Endodermal cell (in vitro differentiated cells): ENCODE data around the gene CCDC70. TPM values are rescaled to one million over a fixed set of nuclear protein-coding genes. Genes with fewer than 3 reads are reported as not detected.

ENCODE experiments used
- DNase-seq: peaks from one replicate; pipeline ENCODE4 v3.0.0-alpha.2; 2017
- H3K27ac ChIP-seq: 2 replicates; pipeline ENCODE4 v1.5.1; 2013; ENCODE audit warnings: mild to moderate bottlenecking, low read depth, low read length, moderate library complexity
- H3K27me3 ChIP-seq: 2 replicates; pipeline ENCODE4 v1.6.1; 2013; ENCODE audit warnings: mild to moderate bottlenecking, low read length, moderate library complexity; ENCODE audit not compliant: insufficient read depth, control insufficient read depth, poor library complexity, severe bottlenecking
- H3K36me3 ChIP-seq: 2 replicates; pipeline ENCODE4 v1.7.0; 2013; ENCODE audit warnings: mild to moderate bottlenecking, low read length, moderate library complexity; ENCODE audit not compliant: control insufficient read depth, insufficient read depth
- H3K4me1 ChIP-seq: one replicate; pipeline ENCODE4 v1.7.0; 2013; ENCODE audit warnings: low read length; ENCODE audit not compliant: control insufficient read depth, insufficient read depth
- H3K4me3 ChIP-seq: 2 replicates; pipeline ENCODE4 v1.5.1; 2013; ENCODE audit warnings: mild to moderate bottlenecking, low read length, moderate library complexity
- H3K9ac ChIP-seq: 2 replicates; pipeline ENCODE4 v1.6.1; 2013; ENCODE audit warnings: mild to moderate bottlenecking, low read length, moderate library complexity; ENCODE audit not compliant: poor library complexity, severe bottlenecking; ENCODE audit errors: extremely low read depth
- H3K9me3 ChIP-seq: 2 replicates; pipeline ENCODE4 v1.6.1; 2013; ENCODE audit warnings: mild to moderate bottlenecking, low read length, moderate library complexity; ENCODE audit not compliant: control insufficient read depth
- H3K27ac Mint-ChIP-seq: 2 replicates; pipeline ENCODE4 v1.8.0; 2020; ENCODE audit warnings: mixed read lengths
- H3K27me3 Mint-ChIP-seq: 2 replicates; pipeline ENCODE4 v1.8.0; 2021; ENCODE audit warnings: mild to moderate bottlenecking, mixed read lengths; ENCODE audit not compliant: insufficient read depth
- H3K36me3 Mint-ChIP-seq: 2 replicates; pipeline ENCODE4 v1.8.0; 2020; ENCODE audit warnings: low read depth, mixed read lengths
- H3K4me1 Mint-ChIP-seq: 2 replicates; pipeline ENCODE4 v1.8.0; 2020; ENCODE audit warnings: mixed read lengths
- H3K4me3 Mint-ChIP-seq: 2 replicates; pipeline ENCODE4 v1.8.0; 2020; ENCODE audit warnings: mild to moderate bottlenecking, moderate library complexity, mixed read lengths
- H3K9me3 Mint-ChIP-seq: 2 replicates; pipeline ENCODE4 v1.8.0; 2020; ENCODE audit warnings: mild to moderate bottlenecking, mixed read lengths
- CTCF ChIP-seq: fragments of 200-600 bp; sonication (generic); conservative IDR thresholded peaks from 2 replicates; pipeline ENCODE4 v1.5.0; 2021; ENCODE audit warnings: antibody characterized with exemption, mild to moderate bottlenecking
- WGBS, 2 experiments: methylation state at CpG; one replicate each; pipeline versions ENCODE4 v1.1.5 to v1.1.7; 2013; ENCODE audit warnings: missing lambda C conversion rate in 2 of 2, mixed read lengths in 1 of 2; ENCODE audit not compliant: insufficient coverage in 1 of 2, insufficient read length in 1 of 2; 5-methylcytosine and 5-hydroxymethylcytosine counted together
- total RNA-seq, 2 donors: library from RNA; stranded (reverse); fragmentation: NEBNext Ultra II Directional in 1 of 2; extraction: Animal tissue kit (Norgen Biotek cat#: 25700) in 1 of 2; gene quantifications; 2 replicates in 1 of 2; 3 replicates in 1 of 2; pipeline ENCODE4 v1.2.1, GENCODE V29; 2021

The CCDC70 gene
- total RNA-seq, 2 donors from 2014 or later, result not detected

- no peak for TF ChIP-seq CTCF
- no peaks in the 10 kb centered on the region for H3K36me3 Mint-ChIP-seq
- H3K4me1 Mint-ChIP-seq, result peaks cover 10% of the 10 kb centered on the region
- H3K4me3 ChIP-seq, result no peak overlapping the region
- 100% methylated on average over 1 of the region's 1 CpG; no CpG with 5 or more reads in 1 of the 2 experiments for WGBS, 2 experiments
- no peak overlapping the region for H3K27ac Mint-ChIP-seq
- peaks cover 6% of the 10 kb centered on the region for H3K9me3 Mint-ChIP-seq
- no peak overlapping the region for H3K4me3 Mint-ChIP-seq
- peaks cover 8% of the 10 kb centered on the region for H3K9me3 ChIP-seq
- no peak overlapping the region for H3K27ac ChIP-seq
- H3K4me1 ChIP-seq, result no peaks in the 10 kb centered on the region
- no peak for DNase-seq
- H3K27me3 Mint-ChIP-seq, result peaks cover 13% of the 10 kb centered on the region
- peaks cover 10% of the 10 kb centered on the region for H3K27me3 ChIP-seq
- H3K9ac ChIP-seq, result no peak overlapping the region
- no peaks in the 10 kb centered on the region for H3K36me3 ChIP-seq
These were observed 4.8 kb upstream of the CCDC70 start for GRCh38 chr13:51856998-51857397.

- WGBS, 2 experiments, result 51 to 54% methylated on average over 2 to 11 of the region's 11 CpGs
- Histone ChIP-seq H3K27me3 (peaks cover 10% of the 10 kb centered on the region), H3K36me3 (no peaks in the 10 kb centered on the region), H3K4me3 (no peak overlapping the region), H3K9me3 (peaks cover 8% of the 10 kb centered on the region), H3K4me1 (no peaks in the 10 kb centered on the region), H3K27ac (no peak overlapping the region), H3K9ac (no peak overlapping the region)
- Mint-ChIP-seq H3K27me3 (peaks cover 11% of the 10 kb centered on the region), H3K4me3 (no peak overlapping the region), H3K9me3 (peaks cover 6% of the 10 kb centered on the region), H3K36me3 (no peaks in the 10 kb centered on the region), H3K4me1 (peaks cover 10% of the 10 kb centered on the region), H3K27ac (no peak overlapping the region)
- peak; percentile 62 for DNase-seq
- no peak for TF ChIP-seq CTCF
These were observed 3.1 kb upstream of the CCDC70 start for GRCh38 chr13:51858433-51859247.

- no peak overlapping the region for H3K27ac Mint-ChIP-seq
- Histone ChIP-seq H3K4me3 (no peak overlapping the region), H3K4me1 (no peaks in the 10 kb centered on the region), H3K27ac (no peak overlapping the region), H3K9me3 (no peaks in the 10 kb centered on the region), H3K36me3 (no peaks in the 10 kb centered on the region), H3K9ac (no peak overlapping the region), H3K27me3 (peaks cover 5% of the 10 kb centered on the region)
- H3K36me3 Mint-ChIP-seq, result no peaks in the 10 kb centered on the region
- peaks cover 5% of the 10 kb centered on the region for H3K27me3 Mint-ChIP-seq
- TF ChIP-seq CTCF, result no peak
- 90 to 91% methylated on average over 4 to 7 of the region's 7 CpGs for WGBS, 2 experiments
- DNase-seq, result no peak
- no peaks in the 10 kb centered on the region for H3K9me3 Mint-ChIP-seq
- peaks cover 10% of the 10 kb centered on the region for H3K4me1 Mint-ChIP-seq
- H3K4me3 Mint-ChIP-seq, result no peak overlapping the region
These were observed 1.2 kb downstream of the CCDC70 start for GRCh38 chr13:51862957-51863356.
